SW 1271 (cell line): ENCODE data around the gene FXYD1.
"Not testable (repeated sequence)": the region's sequence is repeated elsewhere in the genome, so short reads cannot be mapped to it uniquely, and the experiment has no call there.

ENCODE experiments used
- DNase-seq, 2 experiments: peaks; one replicate each; lab custom pipeline; 2025; lab: John Stamatoyannopoulos, UW

Gene FXYD1

GRCh38 chr19:35125270-35125717 is 13.3 kb upstream of the FXYD1 start:
- DNase-seq: no peak

- DNase-seq: no peak
Measured at GRCh38 chr19:35125749-35126623, 12.6 kb upstream of the FXYD1 start.

GRCh38 chr19:35126624-35126959 is 12.0 kb upstream of the FXYD1 start:
- DNase-seq: no peak

GRCh38 chr19:35127871-35128270 is 10.8 kb upstream of the FXYD1 start:
- DNase-seq: no peak

GRCh38 chr19:35128398-35129057 is 10.1 kb upstream of the FXYD1 start:
- no peak for DNase-seq

GRCh38 chr19:35129724-35130274 is 8.8 kb upstream of the FXYD1 start:
- not testable (repeated sequence) for DNase-seq

GRCh38 chr19:35130761-35131720 is 7.6 kb upstream of the FXYD1 start:
- no peak for DNase-seq

GRCh38 chr19:35132254-35132653 is 6.4 kb upstream of the FXYD1 start:
- no peak for DNase-seq

GRCh38 chr19:35133826-35134225 is 4.8 kb upstream of the FXYD1 start:
- no peak for DNase-seq

- DNase-seq: no peak
Measured at GRCh38 chr19:35134601-35135242, 3.9 kb upstream of the FXYD1 start, which contains the start of gene LGI4. Gene LGI4 (minus strand): TSS chr19:35135059. CDS start chr19:35134680, 379 bp downstream.

- DNase-seq: peak in 1 of 2 experiments; percentile 38
Measured at GRCh38 chr19:35135389-35135909, 3.2 kb upstream of the FXYD1 start.

- DNase-seq: no peak
Measured at GRCh38 chr19:35136231-35136630, 2.4 kb upstream of the FXYD1 start.

GRCh38 chr19:35136977-35137702 is 1.5 kb upstream of the FXYD1 start:
- no peak for DNase-seq

- no peak for DNase-seq
Measured at GRCh38 chr19:35140207-35140961, 1.8 kb downstream of the FXYD1 start.

- peak in 1 of 2 experiments; percentile 82 for DNase-seq
Measured at GRCh38 chr19:35140962-35141836, 2.6 kb downstream of the FXYD1 start.

GRCh38 chr19:35141837-35142605 is 3.4 kb downstream of the FXYD1 start:
- no peak for DNase-seq

GRCh38 chr19:35142606-35143230 is 4.1 kb downstream of the FXYD1 start:
- peak in 1 of 2 experiments; percentile 40 for DNase-seq
